GM12801 (cell line): ENCODE data around the gene TNFRSF1B.

Experiments used
- TF ChIP-seq, protein P1 (sequence below): IDR thresholded peaks from one replicate; pipeline ENCODE4 v1.5.1; 2011; ENCODE audit warnings: control low read depth; ENCODE audit not compliant: insufficient read length; ENCODE audit errors: extremely low read depth

The TNFRSF1B gene

GRCh38 chr1:12208764-12209494 is 42.1 kb downstream of the TNFRSF1B start:
- TF ChIP-seq, protein P1, sequence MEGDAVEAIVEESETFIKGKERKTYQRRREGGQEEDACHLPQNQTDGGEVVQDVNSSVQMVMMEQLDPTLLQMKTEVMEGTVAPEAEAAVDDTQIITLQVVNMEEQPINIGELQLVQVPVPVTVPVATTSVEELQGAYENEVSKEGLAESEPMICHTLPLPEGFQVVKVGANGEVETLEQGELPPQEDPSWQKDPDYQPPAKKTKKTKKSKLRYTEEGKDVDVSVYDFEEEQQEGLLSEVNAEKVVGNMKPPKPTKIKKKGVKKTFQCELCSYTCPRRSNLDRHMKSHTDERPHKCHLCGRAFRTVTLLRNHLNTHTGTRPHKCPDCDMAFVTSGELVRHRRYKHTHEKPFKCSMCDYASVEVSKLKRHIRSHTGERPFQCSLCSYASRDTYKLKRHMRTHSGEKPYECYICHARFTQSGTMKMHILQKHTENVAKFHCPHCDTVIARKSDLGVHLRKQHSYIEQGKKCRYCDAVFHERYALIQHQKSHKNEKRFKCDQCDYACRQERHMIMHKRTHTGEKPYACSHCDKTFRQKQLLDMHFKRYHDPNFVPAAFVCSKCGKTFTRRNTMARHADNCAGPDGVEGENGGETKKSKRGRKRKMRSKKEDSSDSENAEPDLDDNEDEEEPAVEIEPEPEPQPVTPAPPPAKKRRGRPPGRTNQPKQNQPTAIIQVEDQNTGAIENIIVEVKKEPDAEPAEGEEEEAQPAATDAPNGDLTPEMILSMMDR: no peak

GRCh38 chr1:12209495-12209832 is 42.7 kb downstream of the TNFRSF1B start:
- TF ChIP-seq, protein P1: no peak

- TF ChIP-seq, protein P1: no peak
Measured at GRCh38 chr1:12215118-12215961, 48.5 kb downstream of the TNFRSF1B start.

DNA sequence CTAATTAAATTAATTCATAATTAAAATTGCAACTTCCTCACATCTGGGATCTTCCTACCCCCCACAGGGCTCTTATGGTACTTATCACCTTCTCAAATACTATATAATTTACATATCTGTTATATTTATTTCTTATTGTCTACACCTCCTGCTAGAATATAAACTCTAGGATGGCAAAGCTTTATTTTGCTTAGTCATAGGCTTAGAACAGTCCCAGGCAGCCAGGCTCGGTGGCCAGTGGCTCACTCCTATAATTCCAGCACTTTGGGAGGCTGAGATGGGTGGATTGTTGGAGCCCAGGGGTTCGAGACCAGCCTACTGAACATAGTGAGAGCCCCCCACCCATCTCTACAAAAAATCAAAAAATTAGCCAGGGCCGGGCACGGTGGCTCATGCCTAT is 53.0 kb downstream of the TNFRSF1B start:
- TF ChIP-seq, protein P1: no peak

DNA sequence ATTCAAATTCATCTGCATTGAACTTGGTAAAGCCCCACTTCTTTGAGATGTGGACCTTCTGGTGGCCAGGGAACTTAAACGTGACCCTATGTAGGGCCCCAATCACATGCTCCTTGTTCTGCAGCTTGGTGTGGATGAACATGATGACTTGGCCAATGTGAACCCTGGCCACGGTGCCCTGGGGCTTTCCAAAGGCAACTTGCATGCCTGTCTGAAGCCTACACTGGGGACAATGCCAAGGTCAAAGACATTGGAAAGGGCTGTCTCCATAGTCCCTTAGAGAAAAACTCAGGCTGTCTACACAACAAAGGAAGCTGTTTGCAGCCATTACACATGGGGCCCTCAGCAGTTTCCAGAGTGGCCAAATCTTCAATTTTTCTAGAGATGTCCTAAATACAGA is 54.1 kb downstream of the TNFRSF1B start:
- TF ChIP-seq, protein P1: no peak

- TF ChIP-seq, protein P1: no peak
Measured at GRCh38 chr1:12228979-12229378, 62.2 kb downstream of the TNFRSF1B start.

GRCh38 chr1:12229386-12229834 is 62.6 kb downstream of the TNFRSF1B start:
- TF ChIP-seq, protein P1: no peak
